ENCODE data around the gene PRDM5. TPM values are rescaled to one million over a fixed set of nuclear protein-coding genes. Genes with fewer than 3 reads are reported as not detected.

PRDM5 gene
- total RNA-seq, 1 experiment from 2014 or later = 5.1 TPM

GRCh38 chr4:120733054-120733453 is 189.5 kb downstream of the PRDM5 start (continued):
- TF ChIP-seq, protein P1, sequence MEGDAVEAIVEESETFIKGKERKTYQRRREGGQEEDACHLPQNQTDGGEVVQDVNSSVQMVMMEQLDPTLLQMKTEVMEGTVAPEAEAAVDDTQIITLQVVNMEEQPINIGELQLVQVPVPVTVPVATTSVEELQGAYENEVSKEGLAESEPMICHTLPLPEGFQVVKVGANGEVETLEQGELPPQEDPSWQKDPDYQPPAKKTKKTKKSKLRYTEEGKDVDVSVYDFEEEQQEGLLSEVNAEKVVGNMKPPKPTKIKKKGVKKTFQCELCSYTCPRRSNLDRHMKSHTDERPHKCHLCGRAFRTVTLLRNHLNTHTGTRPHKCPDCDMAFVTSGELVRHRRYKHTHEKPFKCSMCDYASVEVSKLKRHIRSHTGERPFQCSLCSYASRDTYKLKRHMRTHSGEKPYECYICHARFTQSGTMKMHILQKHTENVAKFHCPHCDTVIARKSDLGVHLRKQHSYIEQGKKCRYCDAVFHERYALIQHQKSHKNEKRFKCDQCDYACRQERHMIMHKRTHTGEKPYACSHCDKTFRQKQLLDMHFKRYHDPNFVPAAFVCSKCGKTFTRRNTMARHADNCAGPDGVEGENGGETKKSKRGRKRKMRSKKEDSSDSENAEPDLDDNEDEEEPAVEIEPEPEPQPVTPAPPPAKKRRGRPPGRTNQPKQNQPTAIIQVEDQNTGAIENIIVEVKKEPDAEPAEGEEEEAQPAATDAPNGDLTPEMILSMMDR (IDR thresholded peaks at IDR 0.05 in 2 of 3, conservative IDR thresholded peaks at IDR 0.05 in 1 of 3; ENCODE audit: borderline replicate concordance in 1 of 3, insufficient read depth in 1 of 3, low read depth in 2 of 3, low read length in 2 of 3) = no peak
- no peak for TF ChIP-seq CEBPB (IDR thresholded peaks at IDR 0.05; ENCODE audit: low read depth)
- TF ChIP-seq POLR2AphosphoS5 (IDR thresholded peaks at IDR 0.05; ENCODE audit: low read depth, low read length) = no peak
- no peak for TF ChIP-seq TCF7L2 (IDR thresholded peaks at IDR 0.05; ENCODE audit: borderline replicate concordance, extremely low read depth, insufficient read depth, insufficient read length)
- no peak for TF ChIP-seq ZNF274 (IDR thresholded peaks at IDR 0.05; ENCODE audit: low read depth, low read length)
- no peak for TF ChIP-seq CBX3 (IDR thresholded peaks at IDR 0.05; ENCODE audit: low read depth)

DNA sequence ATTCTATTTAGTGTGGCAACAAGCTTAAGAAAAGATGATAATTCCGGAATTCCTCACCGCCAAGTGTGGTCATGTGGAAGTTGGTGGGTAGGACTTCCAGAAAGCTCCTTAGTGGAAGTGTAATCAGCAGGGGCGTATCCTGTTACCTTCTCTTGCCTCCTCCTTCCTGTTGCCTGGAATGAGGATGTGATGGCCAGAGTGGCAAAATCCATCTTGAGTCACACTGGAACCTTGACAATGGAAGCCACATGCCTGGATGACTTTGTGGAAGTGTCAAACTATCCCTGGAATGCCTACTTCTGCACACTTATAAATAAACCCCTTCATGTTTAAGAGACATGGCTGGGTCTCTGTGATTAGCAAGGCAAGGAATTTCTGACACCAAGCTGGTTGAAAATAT is 191.0 kb downstream of the PRDM5 start:
- DNase-seq (ENCODE audit: low read depth, low spot score) (no peak), ATAC-seq (no peak)
- intact Hi-C loops (cut with micrococcal nuclease) = no loop called here
- Histone ChIP-seq H3K36me3 (ENCODE audit: control insufficient read depth in 1 of 2, insufficient read depth in 2 of 2, low read length in 2 of 2) (no peaks in the 10 kb centered on the region), H3K4me2 (ENCODE audit: low read length) (no peak overlapping the region), H3K9me2 (ENCODE audit: insufficient read depth) (no peaks in the 10 kb centered on the region), H3K9ac (ENCODE audit: low read length) (no peak overlapping the region), H4K20me1 (ENCODE audit: insufficient read depth) (no peaks in the 10 kb centered on the region), H3K9me3 (ENCODE audit: control insufficient read depth in 1 of 2, insufficient read depth in 1 of 2, low read depth in 1 of 2, low read length in 2 of 2) (no peaks in the 10 kb centered on the region), H3K4me1 (ENCODE audit: control insufficient read depth in 1 of 2, insufficient read depth in 2 of 2, low read length in 2 of 2) (no peaks in the 10 kb centered on the region), H2AFZ (ENCODE audit: low read depth, low read length, poor library complexity, severe bottlenecking) (no peak overlapping the region), H3K27me3 (ENCODE audit: insufficient read depth, low read length) (no peaks in the 10 kb centered on the region), H3K79me2 (ENCODE audit: insufficient read depth, low read length) (no peaks in the 10 kb centered on the region), H3K27ac (ENCODE audit: low read depth, low read length) (no peak overlapping the region), H3K4me3 (replicated peaks in 1 of 2; ENCODE audit: low read depth in 1 of 2, low read length in 2 of 2) (no peak overlapping the region)
- POLR2A ChIA-PET = no interaction called here
- CTCF ChIA-PET = no interaction called here
- TF ChIP-seq, protein P1 (IDR thresholded peaks at IDR 0.05 in 2 of 3, conservative IDR thresholded peaks at IDR 0.05 in 1 of 3; ENCODE audit: borderline replicate concordance in 1 of 3, insufficient read depth in 1 of 3, low read depth in 2 of 3, low read length in 2 of 3) = no peak
- TF ChIP-seq ATF3 (IDR thresholded peaks at IDR 0.05) (no peak), RAD21 (IDR thresholded peaks at IDR 0.05; ENCODE audit: low read depth) (no peak), SIN3A (IDR thresholded peaks at IDR 0.05; ENCODE audit: low read depth) (no peak), EGR1 (IDR thresholded peaks at IDR 0.05; ENCODE audit: low read depth) (no peak), SP1 (IDR thresholded peaks at IDR 0.05; ENCODE audit: low read depth) (no peak), TCF7L2 (IDR thresholded peaks at IDR 0.05; ENCODE audit: borderline replicate concordance, extremely low read depth, insufficient read depth, insufficient read length) (no peak), ZFX (IDR thresholded peaks at IDR 0.05) (no peak), FOSL1 (IDR thresholded peaks at IDR 0.05; ENCODE audit: low read depth) (no peak), EZH2 (IDR thresholded peaks at IDR 0.05) (no peak), SRF (IDR thresholded peaks at IDR 0.05; ENCODE audit: low read depth) (no peak), POLR2AphosphoS5 (IDR thresholded peaks at IDR 0.05; ENCODE audit: low read depth, low read length) (no peak), EZH2phosphoT487 (IDR thresholded peaks at IDR 0.05; ENCODE audit: borderline replicate concordance) (no peak), MAX (IDR thresholded peaks at IDR 0.05) (no peak), CEBPB (IDR thresholded peaks at IDR 0.05; ENCODE audit: low read depth) (no peak), YY1 (IDR thresholded peaks at IDR 0.05; ENCODE audit: extremely low read depth, insufficient replicate concordance, low read depth, low read length) (no peak), JUND (IDR thresholded peaks at IDR 0.05) (no peak), CBX3 (IDR thresholded peaks at IDR 0.05; ENCODE audit: low read depth) (no peak)
- TF ChIP-seq, protein P2, sequence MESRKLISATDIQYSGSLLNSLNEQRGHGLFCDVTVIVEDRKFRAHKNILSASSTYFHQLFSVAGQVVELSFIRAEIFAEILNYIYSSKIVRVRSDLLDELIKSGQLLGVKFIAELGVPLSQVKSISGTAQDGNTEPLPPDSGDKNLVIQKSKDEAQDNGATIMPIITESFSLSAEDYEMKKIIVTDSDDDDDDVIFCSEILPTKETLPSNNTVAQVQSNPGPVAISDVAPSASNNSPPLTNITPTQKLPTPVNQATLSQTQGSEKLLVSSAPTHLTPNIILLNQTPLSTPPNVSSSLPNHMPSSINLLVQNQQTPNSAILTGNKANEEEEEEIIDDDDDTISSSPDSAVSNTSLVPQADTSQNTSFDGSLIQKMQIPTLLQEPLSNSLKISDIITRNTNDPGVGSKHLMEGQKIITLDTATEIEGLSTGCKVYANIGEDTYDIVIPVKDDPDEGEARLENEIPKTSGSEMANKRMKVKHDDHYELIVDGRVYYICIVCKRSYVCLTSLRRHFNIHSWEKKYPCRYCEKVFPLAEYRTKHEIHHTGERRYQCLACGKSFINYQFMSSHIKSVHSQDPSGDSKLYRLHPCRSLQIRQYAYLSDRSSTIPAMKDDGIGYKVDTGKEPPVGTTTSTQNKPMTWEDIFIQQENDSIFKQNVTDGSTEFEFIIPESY (IDR thresholded peaks at IDR 0.05; ENCODE audit: extremely low read depth, insufficient replicate concordance, low read length) = no peak
- RAD21 ChIA-PET (ENCODE audit: low non-redundant PET in 1 of 2, low total read pairs in 2 of 2, uncharacterized antibody in 2 of 2, unreplicated experiment in 2 of 2) = no interaction called here
- no TSS peak for BruUV-seq (replicated peaks)
